Naive thymus-derived CD4-positive, alpha-beta T cell (primary cell): ENCODE measurements around the gene AREL1. TPM values are rescaled to one million over a fixed set of nuclear protein-coding genes. Genes with fewer than 3 reads are reported as not detected.

Source experiments
- ATAC-seq: fragments of 150-1000 bp; cut with Tn5 transposase; 2 replicates; pipeline ENCODE4 v1.10.0; 2021; ENCODE audit warnings: mild to moderate bottlenecking, moderate library complexity
- CTCF ChIA-PET: fragments of 350-600 bp; sonication (Branson Sonifier 250); formaldehyde crosslinking; loops from one replicate; lab custom pipeline; 2021; ENCODE audit warnings: antibody characterized with exemption; lab: Charles Lee
- POLR2A ChIA-PET: fragments of 350-600 bp; sonication (Branson Sonifier 250); formaldehyde crosslinking; loops from one replicate; lab custom pipeline; 2021; ENCODE audit warnings: antibody characterized with exemption, inconsistent platforms; lab: Charles Lee
- DNase-seq, 9 donors: peaks; one replicate each; pipeline versions ENCODE4 v3.0.0 to v3.0.0-alpha.2; 2020 to 2022; ENCODE audit warnings: mixed read lengths in 1 of 9
- H3K27ac ChIP-seq: one replicate; pipeline ENCODE4 v1.7.0; 2013; ENCODE audit warnings: mild to moderate bottlenecking, low read depth, low read length, moderate library complexity
- H3K27me3 ChIP-seq, 2 donors: one replicate each; pipeline ENCODE4 v1.7.0; 2013; ENCODE audit warnings: low read length in 2 of 2, mild to moderate bottlenecking in 2 of 2, moderate library complexity in 2 of 2; ENCODE audit not compliant: control insufficient read depth in 2 of 2, insufficient read depth in 2 of 2
- H3K36me3 ChIP-seq, 3 experiments: 1 replicate in 2 of 3; 2 replicates in 1 of 3; pipeline ENCODE4 v1.7.0; 2013; ENCODE audit warnings: low read length in 3 of 3, mild to moderate bottlenecking in 3 of 3, moderate library complexity in 1 of 3; ENCODE audit not compliant: insufficient read depth in 3 of 3, control insufficient read depth in 2 of 3
- H3K4me1 ChIP-seq, 2 donors: one replicate each; pipeline ENCODE4 v1.7.0; 2013; ENCODE audit warnings: low read length in 2 of 2, mild to moderate bottlenecking in 2 of 2, moderate library complexity in 1 of 2; ENCODE audit not compliant: control insufficient read depth in 2 of 2, insufficient read depth in 2 of 2
- H3K4me3 ChIP-seq: 2 replicates; pipeline ENCODE4 v1.7.0; 2013; ENCODE audit warnings: mild to moderate bottlenecking, low read length
- H3K9me3 ChIP-seq, 3 experiments: 1 replicate in 2 of 3; 2 replicates in 1 of 3; pipeline ENCODE4 v1.7.0; 2013; ENCODE audit warnings: low read length in 3 of 3; ENCODE audit not compliant: control insufficient read depth in 2 of 3
- H3K27ac Mint-ChIP-seq, 9 donors: one replicate each; pipeline ENCODE4 v1.8.0; 2020 to 2022; ENCODE audit warnings: mixed read lengths in 9 of 9, mild to moderate bottlenecking in 8 of 9, moderate library complexity in 5 of 9, inconsistent platforms in 2 of 9
- H3K27me3 Mint-ChIP-seq, 5 donors: one replicate each; pipeline ENCODE4 v1.8.0; 2021 to 2022; ENCODE audit warnings: mixed read lengths in 5 of 5, mild to moderate bottlenecking in 1 of 5
- H3K36me3 Mint-ChIP-seq, 5 donors: one replicate each; pipeline ENCODE4 v1.8.0; 2020 to 2022; ENCODE audit warnings: mixed read lengths in 5 of 5, mild to moderate bottlenecking in 3 of 5, inconsistent platforms in 1 of 5
- H3K4me1 Mint-ChIP-seq, 7 donors: one replicate each; pipeline ENCODE4 v1.8.0; 2020 to 2022; ENCODE audit warnings: mixed read lengths in 7 of 7, mild to moderate bottlenecking in 3 of 7, inconsistent platforms in 1 of 7
- H3K4me3 Mint-ChIP-seq, 10 donors: one replicate each; pipeline ENCODE4 v1.8.0; 2020 to 2022; ENCODE audit warnings: mild to moderate bottlenecking in 10 of 10, mixed read lengths in 10 of 10, moderate library complexity in 6 of 10, inconsistent platforms in 2 of 10
- H3K9me3 Mint-ChIP-seq, 11 donors: one replicate each; pipeline ENCODE4 v1.8.0; 2020 to 2022; ENCODE audit warnings: mixed read lengths in 11 of 11, mild to moderate bottlenecking in 4 of 11, inconsistent platforms in 1 of 11, moderate library complexity in 1 of 11
- intact Hi-C, 2 donors: fragments of 100-400 bp; cut with micrococcal nuclease; formaldehyde crosslinking; loops; one replicate each; pipeline ENCODE4 v1.15.1; 2023
- polyA plus RNA-seq, 2 donors: library from polyadenylated mRNA; unstranded; fragments of 300-500 nt; fragmentation: Illumina TruSeq; gene quantifications; one replicate each; pipeline ENCODE4 v1.2.3, GENCODE V29; 2021
- total RNA-seq, 6 experiments: library from RNA in 5 of 6; stranded (reverse) in 5 of 6; gene quantifications; 1 replicate in 5 of 6; 2 replicates in 1 of 6; pipeline ENCODE4 v1.2.3 and lab custom pipeline; 2021 to 2026

AREL1 gene
- total and polyA plus RNA-seq, 7 experiments from 2014 or later, result 16.1 to 52.0 (median 42.7) TPM

DNA sequence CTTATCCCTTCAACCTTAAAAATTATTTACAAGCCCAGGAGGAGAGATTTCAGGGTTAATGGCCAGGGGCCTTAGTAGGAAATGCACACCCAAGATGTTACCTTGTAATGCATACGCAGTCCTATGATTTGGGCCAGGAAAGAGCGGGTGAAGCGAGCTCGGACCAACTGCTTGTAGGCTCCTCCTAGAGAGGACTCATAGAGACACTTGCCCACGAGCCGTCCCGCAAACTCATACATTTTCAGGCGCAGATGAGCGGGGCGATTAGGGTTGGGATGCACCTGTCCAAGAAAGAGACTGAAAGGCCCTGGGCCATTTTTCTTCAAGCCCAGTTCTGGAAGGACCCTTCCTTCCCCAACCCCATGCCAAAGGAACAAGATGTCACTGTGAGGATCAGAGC is 43.0 kb downstream of the AREL1 start:
- Mint-ChIP-seq H3K27ac (peak overlapping the region in 1 of 9 donors; percentile 32), H3K36me3 (peaks cover 14 to 75% (median 46%) of the 10 kb centered on the region in 5 donors), H3K4me3 (no peak overlapping the region), H3K27me3 (no peaks in the 10 kb centered on the region), H3K4me1 (peaks cover 0 to 5% (median 0%) of the 10 kb centered on the region in 7 donors), H3K9me3 (no peaks in the 10 kb centered on the region)
- POLR2A ChIA-PET, result no interaction called here
- no peak overlapping the region for H3K27ac ChIP-seq
- ATAC-seq, result no peak
- no peaks in the 10 kb centered on the region for H3K9me3 ChIP-seq
- no peaks in the 10 kb centered on the region for H3K27me3 ChIP-seq
- CTCF ChIA-PET, result no interaction called here
- H3K4me1 ChIP-seq, result no peaks in the 10 kb centered on the region
- no peak overlapping the region for H3K4me3 ChIP-seq
- peaks cover 12 to 71% (median 14%) of the 10 kb centered on the region in 3 experiments for H3K36me3 ChIP-seq
- intact Hi-C loops, result no loop called here
- DNase-seq, result no peak

DNA sequence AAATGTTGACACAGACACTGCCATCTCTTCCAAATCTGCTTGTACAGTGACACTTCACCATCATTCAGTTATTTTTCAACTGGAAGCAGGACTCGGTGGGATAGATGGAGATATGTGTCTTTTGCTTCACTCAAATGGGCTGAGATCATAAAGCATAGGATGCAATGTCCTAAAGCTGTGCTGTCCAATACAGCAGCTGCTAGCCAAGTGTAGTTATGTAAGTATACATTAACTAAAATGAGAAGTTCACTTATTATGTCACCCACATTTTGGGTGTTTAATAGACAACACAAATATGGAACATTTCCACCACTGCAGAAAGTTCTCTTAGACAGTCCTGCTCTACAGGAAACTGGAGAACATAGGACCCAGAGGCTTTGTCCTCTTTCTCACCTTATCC is 43.6 kb downstream of the AREL1 start:
- H3K27ac ChIP-seq, result no peak overlapping the region
- no peak overlapping the region for H3K4me3 ChIP-seq
- peaks cover 14 to 74% (median 43%) of the 10 kb centered on the region in 5 donors for H3K36me3 Mint-ChIP-seq
- peaks cover 12 to 77% (median 14%) of the 10 kb centered on the region in 3 experiments for H3K36me3 ChIP-seq
- no peaks in the 10 kb centered on the region for H3K27me3 Mint-ChIP-seq
- H3K4me1 ChIP-seq, result no peaks in the 10 kb centered on the region
- POLR2A ChIA-PET, result no interaction called here
- intact Hi-C loops, result no loop called here
- no peak overlapping the region for H3K4me3 Mint-ChIP-seq
- peak overlapping the region in 1 of 9 donors; percentile 32 for H3K27ac Mint-ChIP-seq
- ATAC-seq (no peak), DNase-seq (no peak)
- no peaks in the 10 kb centered on the region for H3K9me3 ChIP-seq
- peaks cover 0 to 5% (median 0%) of the 10 kb centered on the region in 7 donors for H3K4me1 Mint-ChIP-seq
- H3K27me3 ChIP-seq, result no peaks in the 10 kb centered on the region
- H3K9me3 Mint-ChIP-seq, result no peaks in the 10 kb centered on the region
- CTCF ChIA-PET, result interaction anchor here (1.1 kb wide), 1 partner anchor 60 kb away, joined by 3 read pairs; no protein-coding TSS in a partner anchor

DNA sequence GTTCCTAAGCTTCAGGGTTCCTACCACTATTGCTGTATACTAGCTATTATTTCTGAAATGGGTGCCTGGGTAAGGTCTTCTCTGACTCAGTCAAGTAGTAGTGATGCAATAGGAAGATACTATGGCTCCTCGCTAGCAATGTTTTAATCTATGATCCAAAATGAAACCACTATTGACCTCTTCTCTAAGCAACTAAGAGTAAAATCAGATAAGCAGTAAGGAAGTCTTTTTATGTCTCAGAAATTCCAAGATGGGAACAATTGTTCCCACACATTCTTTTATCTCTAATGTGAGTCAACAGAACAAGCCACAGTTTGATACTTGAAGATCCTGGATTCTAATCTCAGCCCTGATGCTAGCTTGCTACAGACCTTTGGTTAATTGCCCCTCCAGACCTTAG is 45.1 kb downstream of the AREL1 start:
- H3K27ac ChIP-seq, result no peak overlapping the region
- peaks cover 12 to 80% (median 19%) of the 10 kb centered on the region in 3 experiments for H3K36me3 ChIP-seq
- no peak overlapping the region for H3K4me3 ChIP-seq
- DNase-seq, result no peak
- ATAC-seq, result no peak
- POLR2A ChIA-PET, result interaction anchor here (0.5 to 0.8 kb wide), 2 partner anchors 46 to 634 kb away, joined by 4 to 5 read pairs; no protein-coding TSS in a partner anchor
- H3K9me3 ChIP-seq, result no peaks in the 10 kb centered on the region
- H3K27me3 Mint-ChIP-seq, result no peaks in the 10 kb centered on the region
- no peaks in the 10 kb centered on the region for H3K9me3 Mint-ChIP-seq
- peaks cover 0 to 5% (median 0%) of the 10 kb centered on the region in 7 donors for H3K4me1 Mint-ChIP-seq
- H3K27me3 ChIP-seq, result no peaks in the 10 kb centered on the region
- intact Hi-C loops, result no loop called here
- peaks cover 14 to 77% (median 44%) of the 10 kb centered on the region in 5 donors for H3K36me3 Mint-ChIP-seq
- no peaks in the 10 kb centered on the region for H3K4me1 ChIP-seq
- CTCF ChIA-PET, result interaction anchor here (1.3 kb wide), 1 partner anchor 56 kb away, joined by 3 read pairs; the partner anchor contains the start of gene LTBP2
- no peak overlapping the region for H3K27ac Mint-ChIP-seq
- no peak overlapping the region for H3K4me3 Mint-ChIP-seq

DNA sequence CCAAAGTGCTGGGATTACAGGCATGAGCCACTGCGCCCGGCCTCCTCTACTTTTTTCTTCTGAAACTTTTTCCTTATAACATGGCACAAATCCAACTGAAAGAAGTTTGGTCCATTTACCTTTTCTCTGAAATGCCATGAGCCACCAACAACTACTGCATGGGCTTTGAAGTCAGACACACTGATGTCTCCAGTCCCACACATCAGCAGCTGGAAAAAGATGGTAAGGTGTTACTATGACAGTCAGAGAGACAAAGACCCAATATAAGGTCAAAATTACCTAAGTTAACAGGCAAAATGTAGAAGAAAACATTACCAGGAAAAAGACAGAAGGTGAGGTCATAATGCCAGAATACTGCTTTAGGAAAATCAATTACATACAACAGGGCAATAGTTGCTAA is 48.2 kb downstream of the AREL1 start:
- Mint-ChIP-seq H3K36me3 (peaks cover 14 to 64% (median 32%) of the 10 kb centered on the region in 5 donors), H3K4me1 (peaks cover 0 to 5% (median 0%) of the 10 kb centered on the region in 7 donors), H3K4me3 (no peak overlapping the region), H3K9me3 (no peaks in the 10 kb centered on the region), H3K27ac (no peak overlapping the region), H3K27me3 (no peaks in the 10 kb centered on the region)
- DNase-seq, result no peak
- Histone ChIP-seq H3K27me3 (no peaks in the 10 kb centered on the region), H3K9me3 (no peaks in the 10 kb centered on the region), H3K36me3 (peaks cover 13 to 67% (median 22%) of the 10 kb centered on the region in 3 experiments), H3K27ac (no peak overlapping the region), H3K4me1 (no peaks in the 10 kb centered on the region), H3K4me3 (no peak overlapping the region)
- CTCF ChIA-PET, result no interaction called here
- intact Hi-C loops, result loop anchor here in 1 of 2 donors (5.0 kb wide), 1 partner anchor 57 kb away; no protein-coding TSS in a partner anchor
- POLR2A ChIA-PET, result no interaction called here
- no peak for ATAC-seq

DNA sequence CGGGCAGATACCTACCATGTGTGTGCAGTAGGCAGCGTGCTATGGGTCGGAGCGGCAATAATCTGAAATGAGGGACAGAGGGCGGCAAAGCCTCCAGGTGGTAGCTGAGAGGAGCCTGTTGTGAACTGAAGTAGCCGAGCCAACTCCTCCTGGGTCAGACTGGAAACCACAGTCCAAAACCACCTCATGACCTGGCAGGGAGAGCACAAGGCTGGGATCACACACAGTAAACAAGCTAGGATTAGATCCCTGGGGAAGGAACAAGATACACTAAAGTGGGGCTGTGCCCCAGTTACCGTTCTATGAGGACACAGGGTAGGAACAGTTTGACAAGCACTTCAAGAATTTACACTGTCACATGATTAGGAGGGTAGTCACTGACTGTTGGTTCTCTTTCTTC is 49.0 kb downstream of the AREL1 start:
- ChIA-PET POLR2A (no interaction called here), CTCF (interaction anchor here (1.6 kb wide), 1 partner anchor 55 kb away, joined by 4 read pairs; no protein-coding TSS in a partner anchor)
- Histone ChIP-seq H3K27ac (no peak overlapping the region), H3K9me3 (no peaks in the 10 kb centered on the region), H3K4me3 (no peak overlapping the region), H3K27me3 (no peaks in the 10 kb centered on the region), H3K4me1 (no peaks in the 10 kb centered on the region), H3K36me3 (peaks cover 13 to 59% (median 20%) of the 10 kb centered on the region in 3 experiments)
- Mint-ChIP-seq H3K9me3 (no peaks in the 10 kb centered on the region), H3K36me3 (peaks cover 14 to 60% (median 32%) of the 10 kb centered on the region in 5 donors), H3K27me3 (no peaks in the 10 kb centered on the region), H3K4me1 (peaks cover 0 to 5% (median 0%) of the 10 kb centered on the region in 7 donors), H3K27ac (peak overlapping the region in 2 of 9 donors; percentile 2 to 28), H3K4me3 (no peak overlapping the region)
- DNase-seq (no peak), ATAC-seq (no peak)
- intact Hi-C loops, result loop anchor here in 1 of 2 donors (5.0 kb wide), 1 partner anchor 57 kb away; no protein-coding TSS in a partner anchor

DNA sequence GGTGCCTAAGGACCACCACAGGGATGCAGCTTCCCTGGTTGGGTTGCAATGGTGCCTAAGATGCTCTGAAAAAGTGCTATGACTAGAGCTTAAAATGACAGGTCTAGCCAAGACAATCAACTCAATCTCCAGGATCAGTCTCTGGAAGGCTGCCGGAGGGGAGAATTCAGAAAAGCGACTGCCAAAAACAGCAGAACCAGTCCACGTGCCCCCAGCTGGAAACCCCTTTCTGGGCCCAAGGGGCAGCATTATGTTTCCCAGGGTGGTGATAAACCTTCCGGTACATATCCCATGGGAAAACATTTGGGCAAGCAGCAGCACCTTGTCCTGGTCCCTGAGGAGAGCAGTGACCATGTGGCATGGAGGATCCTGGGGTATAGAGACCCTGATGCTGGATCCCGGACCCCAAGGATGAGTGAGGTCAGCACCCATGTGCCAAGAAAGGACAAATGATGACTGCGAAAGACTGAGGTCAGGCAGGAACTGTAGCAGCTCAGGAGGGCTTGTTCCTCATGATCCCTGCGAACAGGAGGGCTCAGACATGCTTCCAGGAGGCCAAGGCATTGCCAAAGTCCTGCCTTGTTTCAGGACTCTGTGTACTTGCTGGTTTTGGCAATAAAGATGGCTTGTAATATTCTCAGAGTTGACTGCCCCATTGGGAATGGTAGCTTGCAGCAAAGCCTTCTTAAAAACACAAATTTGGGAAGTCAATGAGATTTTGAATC is 51.0 kb downstream of the AREL1 start:
- Histone ChIP-seq H3K9me3 (no peaks in the 10 kb centered on the region), H3K4me3 (no peak overlapping the region), H3K4me1 (no peaks in the 10 kb centered on the region), H3K36me3 (peaks cover 13 to 60% (median 15%) of the 10 kb centered on the region in 3 experiments), H3K27me3 (no peaks in the 10 kb centered on the region), H3K27ac (no peak overlapping the region)
- Mint-ChIP-seq H3K36me3 (peaks cover 11 to 54% (median 27%) of the 10 kb centered on the region in 5 donors), H3K4me3 (no peak overlapping the region), H3K27me3 (no peaks in the 10 kb centered on the region), H3K27ac (peak overlapping the region in 1 of 9 donors; percentile 9), H3K9me3 (no peaks in the 10 kb centered on the region), H3K4me1 (no peaks in the 10 kb centered on the region)
- intact Hi-C loops, result loop anchor here in 1 of 2 donors (5.0 kb wide), 1 partner anchor 55 kb away; no protein-coding TSS in a partner anchor
- ChIA-PET POLR2A (interaction anchor here (0.6 kb wide), 2 partner anchors 79 to 122 kb away, joined by 3 to 4 read pairs; no protein-coding TSS in a partner anchor), CTCF (no interaction called here)
- DNase-seq, result no peak
- no peak for ATAC-seq
